Amniotic epithelial cell (primary cell): ENCODE results near the gene SCD5.
A peak's percentile ranks its signal among the peaks of the same experiment; 100 is the strongest.

ENCODE experiments used
- DNase-seq: peaks from one replicate; pipeline ENCODE4 v3.0.0-alpha.2; 2010; ENCODE audit warnings: low read depth

Gene SCD5

GRCh38 chr4:82691431-82691830 is 107.2 kb downstream of the SCD5 start:
- DNase-seq: no peak

GRCh38 chr4:82688091-82688795 is 110.4 kb downstream of the SCD5 start:
- DNase-seq: no peak

- DNase-seq: no peak
Measured at GRCh38 chr4:82687531-82687930, 111.1 kb downstream of the SCD5 start.

DNA sequence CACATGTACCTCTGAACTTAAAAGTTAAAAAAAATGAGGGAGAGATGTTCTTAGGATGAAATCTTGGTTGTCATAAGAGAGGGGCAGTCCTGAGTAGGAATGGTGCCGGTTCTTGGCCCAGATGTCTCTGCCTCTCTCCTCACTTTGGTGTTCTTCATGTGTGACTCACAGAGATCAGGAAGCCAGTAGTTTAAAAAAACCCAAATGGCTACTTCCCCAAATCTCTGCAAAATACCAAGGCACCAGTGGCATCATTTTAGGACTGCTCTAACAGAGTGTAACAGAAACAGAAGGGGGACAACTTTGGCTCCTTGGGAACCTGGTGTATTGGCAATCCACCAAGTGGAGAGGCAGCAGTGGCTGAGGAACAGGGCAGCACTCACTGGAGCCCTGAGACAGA is 116.8 kb downstream of the SCD5 start:
- DNase-seq: no peak

DNA sequence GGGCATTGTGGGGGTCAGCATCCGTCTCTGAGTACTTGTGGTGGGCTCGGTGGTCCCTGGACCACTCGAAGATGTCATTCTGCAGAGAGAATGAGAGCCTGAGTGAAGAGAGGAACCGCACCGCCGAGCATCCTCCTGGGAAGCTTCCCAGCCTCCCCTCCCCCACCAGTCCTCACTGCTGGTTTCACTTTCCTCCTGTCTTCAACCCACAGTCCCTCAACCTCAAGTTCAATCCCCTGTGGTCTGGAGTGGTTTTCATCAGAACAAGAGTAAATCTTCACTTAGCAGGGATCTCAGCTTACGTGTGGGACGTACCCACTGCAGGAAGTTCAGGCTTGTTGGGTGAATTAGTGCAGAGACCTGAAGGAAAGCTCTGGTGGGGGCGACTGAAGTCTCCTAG is 117.8 kb downstream of the SCD5 start:
- peak; percentile 52 for DNase-seq

- DNase-seq: no peak
Measured at GRCh38 chr4:82679531-82679930, 119.1 kb downstream of the SCD5 start.

DNA sequence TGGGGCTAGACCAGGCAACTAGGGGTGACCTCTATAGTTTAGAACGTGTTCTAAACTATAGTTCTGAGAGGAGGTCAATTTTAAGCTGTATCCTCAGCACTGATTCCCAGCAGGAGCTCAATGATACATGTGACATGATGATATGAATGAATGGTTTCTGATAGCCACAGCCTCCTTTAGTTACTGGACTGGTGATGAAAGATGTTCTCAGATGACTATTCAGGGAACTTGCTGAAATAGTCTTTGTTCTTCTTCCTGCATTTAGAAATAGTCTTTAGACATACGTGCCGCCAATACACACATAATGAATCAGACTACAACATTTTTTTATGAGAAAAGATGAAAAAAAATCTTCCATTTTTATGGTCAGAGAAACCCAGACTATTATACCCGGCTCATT is 120.5 kb downstream of the SCD5 start:
- DNase-seq: peak; percentile 45

DNA sequence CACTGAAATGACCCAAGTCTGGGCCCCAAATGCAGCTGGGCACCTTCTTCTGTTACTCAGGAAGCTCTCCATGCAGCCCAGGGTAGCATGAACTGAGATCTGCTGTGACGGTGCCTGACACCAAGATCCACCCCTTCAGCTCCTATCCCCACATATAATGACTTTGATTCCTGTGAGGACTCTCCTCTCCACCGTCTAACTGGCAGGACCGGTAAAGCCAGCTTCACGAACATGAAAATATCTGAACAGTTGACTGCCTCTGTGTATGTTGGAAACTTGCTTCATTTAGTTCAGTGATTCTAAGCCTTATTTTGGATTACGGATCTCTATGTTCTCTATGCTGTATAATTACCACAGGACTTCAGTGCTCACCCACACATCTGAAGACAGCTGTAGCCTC is 121.3 kb downstream of the SCD5 start:
- DNase-seq: no peak

- DNase-seq: peak; percentile 60
Measured at GRCh38 chr4:82667761-82668480, 130.7 kb downstream of the SCD5 start.

DNA sequence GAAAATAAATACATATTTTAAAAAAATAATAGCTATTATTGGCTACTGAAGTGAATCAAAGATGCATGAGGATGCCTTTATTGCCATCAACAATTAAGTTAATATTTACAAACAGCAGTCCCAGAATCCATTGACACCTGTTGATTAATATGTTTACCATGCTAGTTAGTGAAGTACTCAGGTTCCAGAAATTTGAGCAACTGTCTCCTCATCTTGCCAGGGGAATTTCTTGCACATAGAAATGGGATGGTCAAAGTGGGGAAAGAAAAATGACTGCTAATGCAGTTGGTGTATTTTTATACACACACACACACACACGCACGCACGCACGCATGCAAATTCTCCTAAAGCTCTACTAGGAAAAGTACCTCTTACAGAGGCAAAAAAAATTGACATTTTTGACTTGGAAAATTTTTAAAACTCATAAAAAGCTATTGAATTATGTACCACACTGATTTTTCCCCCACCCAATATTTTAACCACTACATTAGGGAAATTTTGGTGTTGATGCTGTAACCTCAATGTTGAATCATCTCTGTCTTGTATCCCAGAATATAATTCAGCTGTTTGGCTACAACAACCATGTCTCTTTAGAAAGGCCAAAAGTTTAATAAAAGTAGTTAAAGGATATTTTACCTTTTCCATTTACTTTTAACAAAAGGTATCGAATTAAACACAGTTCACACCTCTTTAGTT is 131.5 kb downstream of the SCD5 start:
- DNase-seq: no peak

DNA sequence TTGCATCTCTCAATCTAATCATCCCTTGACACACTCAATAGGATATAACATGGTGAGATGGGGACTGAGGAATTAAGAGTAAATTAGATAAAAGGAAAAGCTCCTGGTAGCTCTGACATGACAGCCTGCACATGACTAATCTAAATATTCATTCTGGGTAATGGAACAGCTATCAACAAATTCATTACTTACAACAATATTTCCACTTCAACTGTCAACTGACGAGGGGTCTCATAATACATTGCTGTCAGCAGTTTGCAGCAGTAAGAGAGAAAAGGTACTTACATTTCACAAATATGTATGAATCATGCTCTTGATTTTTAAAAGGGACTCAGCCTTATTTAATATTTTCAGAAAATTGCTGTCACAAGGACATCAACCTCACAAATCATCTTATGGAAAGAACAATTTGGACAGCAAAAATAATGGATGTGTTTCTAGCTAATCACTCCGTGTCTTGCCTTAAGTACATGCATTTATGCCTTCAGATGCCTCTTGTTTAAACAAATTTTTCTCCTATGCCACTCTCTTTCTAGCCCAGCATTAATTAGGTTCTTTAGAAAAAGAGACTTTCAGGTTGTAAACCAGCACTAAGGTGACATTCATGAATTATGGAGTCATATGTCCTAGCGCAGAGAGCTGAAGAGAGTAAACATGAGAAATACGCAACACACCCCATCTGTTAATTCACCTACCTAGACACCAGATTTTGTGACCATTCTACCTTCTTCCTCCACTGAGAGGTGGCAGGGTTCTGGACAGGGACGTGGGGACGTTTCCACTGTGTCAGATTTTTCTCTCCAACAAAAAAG is 137.2 kb downstream of the SCD5 start:
- DNase-seq: no peak

DNA sequence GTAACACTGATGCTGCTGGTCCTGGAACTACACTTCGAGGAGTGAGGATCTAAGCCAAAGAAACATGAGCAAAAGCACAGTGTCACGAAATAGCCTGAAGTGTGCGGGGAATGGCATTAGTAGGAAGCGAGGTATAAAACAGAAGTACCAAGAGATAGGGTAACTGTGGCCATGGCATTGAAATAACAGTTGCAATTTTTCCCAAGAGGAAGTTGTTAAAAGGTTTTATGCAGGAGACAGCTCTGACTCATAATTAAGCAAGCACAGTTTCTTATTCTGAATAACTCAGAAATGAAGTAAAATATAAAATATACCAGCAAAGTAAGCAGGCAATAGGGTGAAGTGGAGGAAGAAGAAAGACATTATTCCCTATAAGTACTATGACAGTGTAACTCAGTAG is 146.5 kb downstream of the SCD5 start:
- DNase-seq: peak; percentile 12

DNA sequence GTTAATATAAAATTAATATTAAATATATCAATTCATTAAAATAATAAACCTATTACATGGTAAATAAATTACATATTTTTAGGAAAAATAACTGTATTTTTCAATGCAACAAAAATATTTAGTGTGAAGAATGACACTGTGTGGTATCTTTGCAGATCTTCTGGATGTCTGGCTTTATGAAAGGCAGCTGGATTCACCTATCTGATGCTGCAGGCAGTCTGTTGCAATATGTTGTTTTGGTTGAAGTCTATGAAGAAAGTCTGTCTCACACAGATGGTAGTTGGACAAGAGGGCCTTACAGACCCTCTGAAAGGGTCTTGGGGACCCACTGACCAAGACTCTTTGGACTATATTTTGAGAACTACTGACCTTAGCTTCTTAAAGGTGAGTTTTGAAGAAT is 147.7 kb downstream of the SCD5 start:
- DNase-seq: no peak

- no peak for DNase-seq
Measured at GRCh38 chr4:82648356-82648755, 150.2 kb downstream of the SCD5 start.

DNA sequence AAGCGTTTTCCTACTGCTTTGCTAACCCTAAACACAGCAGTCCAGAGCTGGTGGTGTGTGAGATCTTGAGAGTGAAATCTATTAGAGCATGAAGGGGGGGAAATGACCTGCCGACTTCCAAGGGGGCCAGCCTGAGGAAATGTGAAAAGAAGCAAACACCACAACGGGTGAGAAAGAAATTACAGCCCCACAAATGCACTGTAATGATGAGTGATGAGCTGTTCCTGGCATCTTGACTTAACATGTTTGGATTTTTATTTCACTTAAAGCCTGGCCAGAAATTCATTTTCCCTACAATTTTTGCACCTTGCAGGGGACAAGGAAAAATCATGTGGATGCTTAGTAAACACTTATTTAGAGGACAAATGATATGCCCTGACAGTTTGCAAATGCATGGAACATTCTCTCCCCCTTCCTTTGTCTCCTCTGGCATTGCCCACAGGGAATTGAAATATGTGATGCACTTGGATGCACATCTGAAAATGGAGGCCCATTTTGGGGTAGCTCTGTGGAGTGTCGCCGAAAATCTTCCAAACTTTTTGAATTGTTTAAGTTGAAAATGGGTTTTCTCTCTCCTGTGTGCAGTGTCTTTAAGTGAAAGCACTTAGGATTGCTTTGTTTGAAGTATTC is 152.5 kb downstream of the SCD5 start:
- no peak for DNase-seq

DNA sequence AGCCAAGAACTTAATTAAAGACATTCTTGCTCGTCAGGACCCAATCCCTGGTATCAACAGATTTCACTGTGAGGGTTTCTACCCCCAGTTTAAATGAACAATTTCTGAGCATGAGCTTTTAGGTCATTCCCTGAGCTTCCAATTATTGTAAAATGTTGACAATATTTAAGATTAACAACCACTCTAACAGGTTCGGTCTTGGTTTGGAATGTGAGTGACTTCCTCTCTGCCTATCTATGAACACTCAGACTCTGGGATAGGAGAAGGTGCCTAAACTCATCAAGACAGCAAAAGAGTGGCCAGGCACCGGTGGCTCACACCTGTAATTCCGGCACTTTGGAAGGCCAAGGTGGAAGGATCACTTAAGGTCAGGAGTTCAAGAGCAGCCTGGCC is 153.9 kb downstream of the SCD5 start:
- no peak for DNase-seq

- peak; percentile 38 for DNase-seq
Measured at GRCh38 chr4:82643994-82644733, 154.4 kb downstream of the SCD5 start.

DNA sequence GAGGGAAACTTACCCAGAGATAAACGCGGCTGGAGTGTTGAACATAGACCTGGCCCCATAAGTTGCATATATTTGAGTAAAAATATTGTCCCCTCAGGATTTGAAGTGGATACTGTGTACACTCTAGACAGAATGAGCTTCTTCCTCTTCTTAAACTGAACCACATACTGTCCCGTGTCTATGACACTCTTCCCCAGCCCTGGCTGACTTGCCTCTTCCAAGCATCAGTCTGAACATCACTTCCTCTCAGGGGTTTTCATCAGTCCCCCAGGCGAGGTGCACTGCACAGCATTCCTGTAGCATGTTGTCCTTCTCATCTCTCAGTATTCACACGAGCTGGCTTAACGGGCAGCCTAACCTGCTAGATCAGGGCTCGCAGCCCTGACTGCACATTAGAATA is 156.3 kb downstream of the SCD5 start:
- no peak for DNase-seq

DNA sequence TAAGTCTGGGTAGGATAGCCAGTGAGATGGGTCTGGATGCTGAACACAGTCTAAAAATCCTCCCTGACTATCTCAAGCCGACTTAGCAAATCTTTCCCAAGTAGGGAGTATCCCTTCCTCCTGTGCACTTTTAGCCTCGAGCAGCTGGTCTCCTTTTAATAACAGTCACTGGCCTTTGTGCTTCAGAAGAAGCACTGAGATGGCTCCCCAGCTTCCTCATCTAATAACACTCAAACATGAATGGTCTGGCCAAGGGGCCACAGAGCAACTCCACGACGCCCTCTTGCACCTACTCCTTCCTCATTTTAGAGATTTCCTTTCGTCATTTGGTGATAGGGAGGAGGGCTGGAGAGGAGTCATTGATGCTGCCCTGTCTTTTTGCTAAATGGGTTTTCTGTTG is 158.1 kb downstream of the SCD5 start:
- no peak for DNase-seq

GRCh38 chr4:82639971-82640370 is 158.6 kb downstream of the SCD5 start:
- DNase-seq: no peak

DNA sequence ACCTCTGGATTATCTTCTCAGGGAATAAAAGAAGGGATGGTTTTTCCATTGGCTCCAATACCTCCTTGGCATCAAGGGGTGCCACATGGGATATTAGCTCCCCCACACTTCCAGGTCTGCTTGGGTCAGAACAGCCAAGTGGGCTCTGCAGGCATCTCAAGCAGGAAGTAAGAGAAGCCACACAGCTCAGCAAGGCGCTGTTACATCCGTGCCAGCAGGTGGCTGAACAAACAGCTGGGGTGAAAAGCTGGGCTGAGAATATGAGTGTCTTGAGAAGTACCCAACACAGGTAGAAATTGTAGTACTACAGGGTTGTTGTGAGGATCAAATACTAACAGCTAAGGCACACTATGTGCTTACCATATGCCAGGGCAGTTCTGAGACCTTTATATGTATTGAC is 160.1 kb downstream of the SCD5 start:
- DNase-seq: no peak
